Skin of body (tissue), 2 donors: ENCODE results near the gene CTXN1. TPM values are rescaled to one million over a fixed set of nuclear protein-coding genes. Genes with fewer than 3 reads are reported as not detected.
"Not testable (repeated sequence)": the region's sequence is repeated elsewhere in the genome, so short reads cannot be mapped to it uniquely, and the experiment has no call there.

Source experiments
- DNase-seq: peaks from one replicate; lab custom pipeline; 2025; lab: John Stamatoyannopoulos, UW
- total RNA-seq: library from RNA; depleted of rRNA; stranded (reverse); fragments of >200 nt; gene quantifications from one replicate; pipeline ENCODE4 v1.2.3, GENCODE V29; 2014

The CTXN1 gene
- 1.4 TPM for total RNA-seq

DNA sequence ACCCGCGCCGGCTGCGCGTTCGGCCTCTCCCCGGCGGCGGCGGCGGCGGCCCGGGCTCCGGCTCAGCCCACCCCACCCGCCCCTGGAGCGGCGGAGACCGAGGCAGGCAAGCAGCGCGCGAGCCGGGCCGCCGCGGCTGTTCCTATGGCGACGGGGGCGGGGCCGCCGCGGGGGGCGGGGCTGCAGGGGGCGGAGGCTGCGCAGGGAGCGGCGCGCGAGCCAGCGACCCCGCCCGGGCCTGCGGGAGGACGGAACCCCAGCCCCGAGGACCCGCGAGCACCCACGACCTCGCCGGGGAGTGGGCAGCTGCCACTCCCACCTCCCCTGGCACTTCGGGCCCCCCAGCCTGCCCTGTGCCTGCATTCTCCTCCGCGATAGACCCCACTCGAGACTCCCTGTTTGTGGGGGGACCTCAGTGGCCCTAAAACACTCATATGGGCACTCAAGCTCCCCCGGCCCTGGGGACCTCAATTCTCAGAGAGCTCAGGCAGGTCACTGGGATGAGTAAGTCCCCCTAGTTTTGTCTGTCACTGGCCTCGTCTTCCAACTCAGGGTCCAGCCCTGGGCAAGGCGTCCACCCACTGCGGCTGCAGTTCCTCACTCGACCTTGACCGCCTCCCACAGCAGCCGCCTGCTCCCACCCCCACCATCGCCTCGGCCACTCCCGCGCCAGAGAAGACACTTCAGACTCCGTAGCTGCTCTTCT lies at the start of gene CTXN1:
Gene CTXN1, minus strand, starts transcription at position 115 of the 706 bp plus-strand sequence. CDS start 597 bp downstream, outside the sequence.
- DNase-seq, result no peak

DNA sequence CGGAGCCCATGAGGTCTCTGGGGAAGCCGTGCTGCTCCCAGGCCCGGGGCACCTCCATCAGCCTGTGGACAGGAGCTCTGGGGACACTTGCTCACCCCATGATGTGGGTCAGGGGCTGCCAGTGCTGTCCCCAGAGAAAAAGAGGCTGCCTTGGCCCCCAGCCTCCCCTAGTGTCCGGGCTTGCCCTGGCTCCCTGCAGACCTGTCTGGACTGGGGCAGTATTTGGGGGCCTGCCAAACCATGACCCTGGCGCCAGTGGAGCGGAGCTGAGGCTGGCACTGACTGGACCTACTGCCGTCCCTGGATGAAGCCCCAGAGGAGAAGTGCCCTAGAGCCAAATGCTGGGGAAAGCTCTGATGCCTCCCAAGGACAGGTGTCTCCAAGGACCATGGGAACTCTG lies 49.1 kb upstream of the CTXN1 start:
- DNase-seq, result no peak

DNA sequence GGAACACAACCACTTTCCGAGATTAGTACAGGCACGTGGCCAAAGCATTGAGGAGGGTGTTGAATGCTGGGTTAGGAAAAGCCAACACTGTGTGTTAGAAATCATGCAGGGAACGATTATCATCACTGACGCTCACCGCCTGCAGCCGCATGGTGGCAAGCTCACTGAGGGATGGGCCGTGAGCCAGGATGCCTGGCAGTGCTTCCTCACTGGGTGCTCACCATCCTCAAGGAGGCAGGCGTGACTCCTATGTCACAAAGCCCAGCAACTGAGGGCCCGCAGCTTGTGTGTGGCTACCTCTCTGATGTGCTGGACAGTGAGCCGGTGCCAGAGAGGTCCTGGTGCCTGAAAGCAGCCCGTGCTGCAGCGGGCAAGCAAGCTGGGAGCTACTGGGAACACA lies 47.9 kb upstream of the CTXN1 start:
- DNase-seq, result no peak

DNA sequence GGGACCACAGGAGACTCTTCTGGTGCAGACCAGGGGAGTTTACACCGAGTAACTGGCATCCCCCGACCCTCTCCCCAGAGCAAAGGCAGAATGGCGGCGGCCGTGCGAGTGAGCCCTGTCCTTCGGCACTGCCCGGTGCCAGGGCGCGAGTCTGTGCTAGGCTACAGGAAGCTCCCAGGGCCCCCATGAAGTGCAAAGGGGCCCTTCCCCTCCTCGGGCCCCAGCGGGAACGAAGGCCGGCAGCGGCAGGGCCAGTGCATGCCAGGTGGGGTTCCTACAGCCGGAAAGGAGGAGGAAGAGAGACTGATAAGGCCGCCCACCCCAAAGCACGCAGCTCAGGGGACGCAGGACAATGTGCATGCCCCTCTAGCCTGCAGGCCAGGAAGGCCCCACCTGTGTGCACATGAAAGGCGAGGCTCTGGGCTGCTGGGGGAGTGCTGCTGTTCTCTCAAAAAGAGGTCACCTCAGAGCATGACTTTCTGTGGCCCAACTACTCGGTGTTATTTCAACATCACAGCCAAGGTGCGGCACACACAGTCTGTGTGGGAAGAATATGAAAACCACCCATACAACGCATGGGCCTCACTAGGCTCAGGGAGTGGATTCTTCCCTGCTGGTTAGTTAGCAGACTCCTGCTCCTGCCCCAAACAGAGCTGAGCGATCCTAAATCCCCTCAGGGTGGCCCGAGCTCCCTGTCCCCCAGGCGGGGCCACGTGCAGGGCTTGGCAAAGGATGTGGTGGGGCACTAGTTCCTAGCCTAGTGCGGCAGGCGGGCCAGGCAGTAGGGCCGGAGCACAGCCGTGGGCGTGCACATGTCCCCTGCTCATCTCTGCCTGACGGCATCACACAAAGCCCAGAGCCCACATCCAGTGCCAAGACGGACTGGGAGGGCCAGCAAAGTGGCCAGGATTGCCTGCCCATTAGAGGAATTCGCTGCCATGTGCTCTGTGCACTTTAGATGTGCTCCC lies 45.9 kb upstream of the CTXN1 start:
- no peak for DNase-seq

DNA sequence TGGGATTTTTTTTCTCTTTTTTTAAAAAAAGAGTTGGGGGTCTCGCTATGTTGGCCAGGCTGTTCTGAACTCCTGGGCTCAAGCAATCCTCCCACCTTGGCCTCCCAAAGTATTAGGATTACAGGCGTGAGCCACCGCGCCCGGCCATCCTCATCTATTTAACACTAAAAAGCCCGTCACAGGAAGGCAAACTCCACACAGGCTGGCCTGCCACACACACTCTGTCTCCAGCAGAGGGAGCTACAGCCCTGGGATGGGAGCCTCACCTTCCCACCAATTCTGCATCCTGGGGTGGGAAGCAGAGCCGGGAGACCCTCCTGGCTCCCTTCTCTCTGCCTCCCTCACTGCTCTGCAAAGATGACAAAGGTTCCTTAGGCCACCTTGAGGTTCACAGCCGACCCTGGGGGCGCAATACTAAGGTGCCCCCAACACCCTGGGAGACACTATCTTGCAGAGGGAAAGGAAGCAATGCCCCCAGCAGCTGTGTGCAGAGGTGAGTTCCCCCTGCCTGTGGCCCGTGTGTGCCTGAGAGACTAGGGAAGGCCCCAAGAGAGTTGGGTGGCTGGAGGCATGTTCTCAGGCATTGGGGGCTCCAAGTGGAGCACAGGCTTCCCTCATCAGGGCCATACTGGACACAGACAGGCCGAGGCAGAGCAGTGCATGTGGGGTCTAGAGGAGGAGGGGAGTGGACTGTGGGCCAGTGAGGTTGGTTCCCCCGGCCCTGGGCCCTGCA lies 44.9 kb upstream of the CTXN1 start:
- DNase-seq, result no peak

DNA sequence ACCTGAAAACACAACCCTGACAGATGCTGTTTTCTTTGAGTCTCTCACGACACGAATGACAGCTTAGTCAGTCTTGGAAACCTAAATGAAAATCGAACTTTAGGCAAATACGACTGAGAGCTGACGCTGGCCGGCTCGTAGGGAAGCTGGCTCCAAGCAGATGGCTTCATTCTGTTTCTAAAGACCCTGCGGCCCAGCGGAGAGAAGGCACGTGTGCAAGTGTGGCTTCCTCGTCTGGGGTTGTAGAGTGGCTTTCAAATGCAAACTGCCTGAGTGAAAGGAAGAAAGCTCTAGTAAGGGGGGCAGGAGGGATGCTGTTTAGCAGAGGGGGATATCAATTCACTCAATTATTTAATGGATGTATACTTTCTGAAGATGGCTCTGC lies 43.6 kb upstream of the CTXN1 start:
- no peak for DNase-seq

DNA sequence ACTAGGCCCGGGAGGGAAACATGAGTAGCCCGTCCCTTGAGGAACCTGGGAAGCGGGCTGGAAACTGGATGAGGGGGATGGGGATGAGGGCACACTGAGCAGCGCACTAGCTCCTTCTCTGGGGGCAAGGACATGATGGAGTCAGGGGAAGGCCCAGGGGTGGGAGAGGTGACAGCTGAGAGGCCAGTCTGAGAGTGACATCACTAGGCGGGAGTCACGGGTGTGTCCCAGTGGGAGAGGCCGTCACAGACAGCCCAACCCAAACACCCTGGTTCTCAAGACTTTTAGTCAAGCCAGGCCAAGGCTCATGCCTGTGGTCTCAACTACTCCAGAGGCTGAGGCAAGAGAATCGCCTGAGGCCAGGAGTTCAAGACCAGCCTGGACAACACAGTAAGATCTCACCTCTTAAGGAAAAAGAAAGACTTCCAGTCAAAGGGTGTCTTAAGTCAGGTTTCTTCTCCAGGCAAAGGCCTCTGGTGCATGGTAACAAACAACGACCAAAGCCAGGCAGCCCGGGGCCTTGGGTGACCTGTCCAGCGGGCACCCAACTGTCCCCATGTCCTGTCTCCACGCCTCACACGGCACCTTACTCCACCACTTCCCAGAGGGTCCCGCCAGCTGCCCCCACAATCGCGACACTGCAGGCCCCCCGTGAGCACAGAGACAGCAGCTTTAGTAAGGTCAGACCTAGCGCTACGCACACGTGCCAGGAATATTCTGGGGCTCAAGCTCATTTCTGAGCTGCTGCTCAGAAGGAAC lies 43.0 kb upstream of the CTXN1 start:
- no peak for DNase-seq

DNA sequence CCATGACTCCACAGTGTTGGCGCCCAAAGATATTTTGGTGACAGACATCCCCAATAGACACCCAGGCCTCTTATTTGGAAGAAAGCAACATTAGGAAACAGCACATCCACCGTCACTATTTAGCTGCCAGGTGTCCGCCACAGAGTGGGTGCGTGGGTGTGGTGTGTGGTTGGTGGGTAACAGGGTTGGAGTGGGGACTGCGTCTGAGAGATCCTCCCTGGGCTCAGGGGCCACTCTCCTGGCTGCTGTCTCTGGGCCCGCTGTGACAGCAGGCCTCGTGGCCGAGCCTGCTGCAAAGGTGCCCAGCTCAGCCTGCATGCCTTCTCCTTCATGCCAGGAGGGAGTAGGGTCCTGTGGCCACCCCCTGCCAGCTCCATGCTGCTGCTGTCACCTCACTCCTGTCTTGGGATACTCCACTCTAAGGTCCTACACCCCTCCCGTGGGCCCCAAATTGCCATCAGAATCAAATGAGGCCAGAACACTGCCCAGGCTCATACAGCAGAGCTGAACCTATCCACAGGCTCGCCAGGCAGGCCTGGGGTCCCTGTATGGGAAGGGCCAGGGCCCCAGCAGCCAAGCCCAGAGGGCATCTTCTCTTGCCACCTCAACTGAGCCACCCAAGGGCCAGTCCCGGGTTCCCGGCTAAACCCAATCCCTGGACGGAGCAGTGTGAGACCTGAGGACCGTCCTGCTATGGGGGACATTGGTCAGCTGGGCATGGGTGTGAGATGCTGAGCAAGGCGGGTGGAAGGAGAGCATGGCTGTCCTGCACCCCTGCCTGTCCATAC lies 42.3 kb upstream of the CTXN1 start:
- DNase-seq, result no peak

DNA sequence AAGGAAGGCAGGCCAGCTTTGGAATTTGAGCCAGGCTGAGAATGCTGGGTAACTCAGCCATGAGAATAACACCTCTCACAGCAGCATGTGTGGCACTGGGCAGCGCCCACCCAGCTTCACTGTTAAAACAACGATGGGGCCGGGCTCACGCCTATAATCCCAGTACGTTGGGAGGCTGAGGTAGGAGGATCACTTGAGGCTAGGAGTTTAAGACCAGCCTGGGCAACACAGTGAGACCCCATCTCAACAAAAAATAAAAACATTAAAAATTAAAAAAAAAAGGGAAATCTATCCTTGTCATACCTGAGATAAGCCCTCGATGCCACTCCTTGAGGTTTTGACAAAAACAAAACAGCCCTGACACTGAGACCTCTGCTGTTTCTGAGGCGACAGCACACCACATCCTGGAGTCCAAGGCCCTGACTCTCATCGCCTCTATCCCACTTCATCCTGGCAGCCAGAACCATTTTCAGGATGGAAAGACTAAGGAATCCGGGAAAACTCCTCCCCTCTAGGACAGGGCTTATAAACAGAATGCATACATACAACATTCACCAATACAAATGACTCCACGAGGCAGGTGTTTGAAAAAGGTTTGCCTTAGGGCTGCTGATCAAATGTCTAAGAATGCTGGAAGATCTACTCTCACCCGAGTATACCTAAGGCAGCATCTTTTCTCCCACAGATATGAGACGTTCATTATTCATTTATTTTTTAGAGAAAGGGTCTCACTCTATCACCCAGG lies 40.2 kb upstream of the CTXN1 start:
- no peak for DNase-seq

DNA sequence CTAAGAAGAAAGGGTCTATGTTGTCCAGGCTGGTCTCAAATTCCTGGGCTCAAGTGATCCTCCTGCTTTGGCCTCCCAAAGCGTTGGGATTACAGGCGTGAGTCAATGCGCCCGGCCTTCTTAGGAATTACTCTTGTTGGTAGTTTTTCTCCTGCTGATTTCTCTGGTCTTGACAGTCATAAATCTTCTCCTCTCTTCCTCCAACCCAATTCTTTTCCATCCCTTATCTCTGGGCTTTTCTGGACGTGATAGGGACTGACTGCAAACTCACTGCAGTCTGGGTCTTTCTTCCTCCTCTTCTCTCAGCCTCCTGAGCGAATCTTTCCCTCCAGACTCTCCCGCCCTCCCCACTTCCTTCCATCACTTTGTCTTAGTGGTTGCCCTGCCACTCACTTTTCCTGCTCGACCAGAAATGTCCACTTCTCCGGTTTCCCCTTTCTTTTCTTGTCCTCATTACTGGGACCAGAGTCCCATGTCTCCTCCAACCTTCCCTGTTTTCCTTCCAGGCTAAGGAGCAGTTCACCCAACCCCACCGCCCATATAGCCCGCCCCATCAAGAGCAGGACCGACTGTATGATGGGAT lies 39.4 kb upstream of the CTXN1 start:
- DNase-seq, result no peak

DNA sequence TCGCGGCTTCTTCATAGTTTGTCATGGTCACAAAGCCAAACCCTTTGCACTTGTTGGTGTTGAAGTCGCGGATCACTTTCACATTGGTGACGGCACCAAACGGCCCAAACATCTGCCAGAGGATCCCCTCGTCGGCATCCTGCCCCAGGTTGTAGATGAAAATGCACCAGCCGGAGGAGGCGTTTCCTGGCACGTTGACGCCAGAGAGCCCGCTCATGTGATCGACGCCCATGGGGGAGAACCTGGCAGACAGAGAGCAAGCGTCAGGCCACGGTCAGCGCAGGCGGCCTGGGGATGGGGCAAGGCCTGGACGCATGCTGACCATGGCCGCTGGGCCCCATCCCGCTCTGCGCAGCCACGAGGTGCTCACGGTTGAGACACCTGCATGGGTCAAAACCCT lies 37.6 kb upstream of the CTXN1 start:
- no peak for DNase-seq

DNA sequence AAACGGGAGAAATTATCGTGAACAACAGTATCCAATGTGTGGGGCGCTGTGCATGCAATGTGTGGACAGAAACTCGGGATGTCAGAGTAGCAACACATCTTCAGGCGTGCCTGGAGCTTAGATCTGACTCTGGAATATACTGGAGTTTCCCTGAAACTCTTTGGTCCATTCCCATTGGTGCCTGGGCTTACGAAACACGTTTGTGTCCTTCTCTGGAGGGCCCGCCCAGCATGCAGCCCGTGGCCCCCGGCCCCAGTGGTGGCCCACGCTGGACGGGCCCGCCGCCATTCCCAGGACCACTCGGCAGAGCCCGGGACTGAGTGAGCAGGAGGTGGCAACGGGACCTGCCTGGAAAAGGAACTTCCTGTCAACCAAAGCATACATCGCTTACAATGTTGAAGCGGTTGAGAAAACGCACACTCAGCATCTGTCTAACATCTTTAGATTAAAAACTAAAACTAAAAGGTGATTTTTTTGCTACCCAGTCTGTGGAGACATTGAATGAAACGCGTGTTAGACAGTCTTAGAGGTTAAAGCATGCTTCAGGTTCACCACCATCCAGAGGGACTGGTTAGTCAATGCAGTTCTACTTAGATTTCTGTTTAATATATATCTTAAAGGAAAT lies 36.8 kb upstream of the CTXN1 start:
- DNase-seq, result no peak

DNA sequence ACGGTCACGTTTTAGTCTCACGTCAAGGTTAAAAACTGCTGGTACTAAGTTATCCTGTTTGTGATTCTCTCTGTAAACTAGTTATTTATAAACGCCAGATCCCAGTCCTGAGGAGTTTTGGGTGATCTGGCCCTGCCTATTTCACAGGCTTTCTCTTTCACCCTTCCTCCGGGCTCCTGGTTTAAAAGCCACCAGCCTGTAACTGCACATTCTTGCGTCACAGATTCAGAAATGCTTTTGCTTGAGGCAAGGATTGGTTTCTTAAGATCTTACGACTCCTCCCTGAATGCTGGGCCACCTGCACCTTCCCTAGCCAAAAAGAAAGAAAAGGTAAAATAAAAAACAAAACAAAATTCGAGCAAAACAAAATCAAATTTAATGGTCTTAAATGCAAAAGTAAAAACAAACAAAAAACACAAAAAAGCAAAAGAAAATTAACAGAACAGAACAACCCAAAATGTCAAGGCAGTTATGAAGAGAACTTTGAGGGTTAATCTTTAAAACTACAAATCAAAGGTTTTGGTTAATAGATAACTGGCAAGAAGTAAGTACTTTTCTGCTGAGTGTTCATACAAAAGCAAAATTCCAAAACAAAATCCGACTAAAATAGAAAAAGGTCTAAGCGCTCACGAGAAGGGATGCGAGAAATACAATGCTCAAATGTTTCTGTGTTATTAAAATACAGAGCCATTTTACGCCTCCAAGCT lies 36.1 kb upstream of the CTXN1 start:
- DNase-seq, result no peak

DNA sequence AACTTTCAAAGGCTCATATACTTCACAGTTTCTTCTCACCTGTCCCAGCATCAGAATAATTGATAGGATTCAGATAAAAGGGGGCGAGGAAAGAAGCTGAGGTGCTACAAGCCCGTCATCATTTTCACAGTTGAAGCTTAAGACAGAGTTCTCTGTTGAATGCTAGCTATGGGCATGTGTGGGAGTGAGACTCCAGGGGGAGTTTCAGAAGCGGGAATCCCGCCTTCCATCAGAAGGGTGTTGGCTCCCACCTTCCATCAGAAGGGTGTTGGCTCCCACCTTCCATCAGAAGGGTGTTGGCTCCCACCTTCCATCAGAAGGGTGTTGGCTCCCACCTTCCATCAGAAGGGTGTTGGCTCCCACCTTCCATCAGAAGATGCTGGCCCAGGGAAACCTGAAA lies 35.1 kb upstream of the CTXN1 start:
- DNase-seq, result not testable (repeated sequence)

DNA sequence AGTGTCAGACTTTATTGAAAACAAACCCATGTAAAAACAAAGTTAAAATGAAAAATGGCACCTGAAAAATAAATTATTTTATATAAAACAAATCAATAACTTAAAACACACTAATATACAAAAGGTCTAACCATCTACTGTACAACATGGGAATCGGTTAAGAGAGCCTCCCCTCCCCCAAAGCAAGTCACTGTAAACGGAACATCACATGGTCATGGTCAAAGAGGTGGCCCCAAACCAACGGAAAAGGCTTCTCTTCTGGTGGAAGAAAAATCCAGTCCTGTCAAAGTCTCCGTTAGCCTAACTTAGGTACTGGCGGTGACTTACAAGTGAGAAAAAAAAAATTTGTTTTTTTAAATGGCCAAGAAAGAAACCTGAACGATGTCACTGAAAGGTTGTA lies 33.3 kb upstream of the CTXN1 start:
- DNase-seq, result no peak

DNA sequence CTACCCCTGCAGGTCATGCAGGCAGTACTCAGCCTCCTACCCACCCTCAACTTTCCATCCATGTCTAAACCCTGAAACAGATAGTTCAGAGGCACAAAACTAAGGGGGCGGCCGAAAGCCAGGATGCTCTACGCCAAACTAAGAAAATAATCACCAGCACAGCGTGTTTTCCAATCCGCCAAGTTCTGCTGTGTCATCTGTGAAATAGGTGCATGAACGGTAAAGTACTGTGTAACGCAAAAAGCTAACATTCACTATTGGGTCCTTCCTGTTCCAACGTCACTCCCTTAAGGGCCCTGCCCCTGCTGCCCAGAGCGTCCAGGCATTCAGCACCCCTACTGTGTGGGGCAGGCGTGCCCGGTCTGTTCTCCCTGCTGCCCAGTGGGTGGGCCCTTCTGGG lies 29.8 kb upstream of the CTXN1 start:
- DNase-seq, result no peak

DNA sequence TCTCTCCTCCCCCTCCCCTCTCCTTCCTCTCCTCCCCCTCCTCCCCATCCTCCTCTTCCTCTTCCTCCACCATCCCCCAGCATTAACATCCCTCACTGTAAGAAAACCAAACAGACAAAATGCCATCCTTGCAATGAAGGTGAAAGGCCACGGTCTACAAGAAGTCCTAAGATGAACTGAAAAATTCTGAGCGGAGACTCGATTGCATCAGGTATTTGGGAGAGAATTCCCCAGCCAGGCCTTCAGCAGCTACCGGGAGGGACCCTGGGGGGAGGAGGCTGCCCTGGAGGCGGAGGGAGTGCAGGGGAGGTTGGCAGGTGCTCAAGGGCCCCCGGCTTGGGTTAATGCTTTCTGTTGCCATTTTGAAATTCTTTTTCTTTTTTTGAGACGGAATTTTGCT lies 27.6 kb upstream of the CTXN1 start:
- no peak for DNase-seq

DNA sequence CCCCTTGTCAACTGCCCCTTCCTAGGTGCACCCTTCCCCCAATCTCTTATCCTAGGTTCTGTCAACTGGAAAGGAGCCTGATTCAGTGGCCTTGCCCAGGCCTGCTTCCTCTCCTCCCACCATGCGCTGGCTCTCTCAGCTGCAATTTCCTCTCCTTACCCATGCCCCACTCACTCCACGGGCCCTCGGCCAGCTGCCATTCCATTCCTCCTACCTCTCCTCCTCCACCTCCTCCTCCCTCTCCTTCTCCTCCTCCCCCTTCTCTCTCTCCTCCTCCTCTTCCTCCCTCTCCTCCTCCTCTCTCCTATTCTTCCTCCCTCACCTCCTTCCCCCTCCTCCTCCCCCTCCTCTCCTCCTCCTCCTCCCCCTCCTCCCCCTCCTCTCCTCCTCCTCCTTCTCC lies 27.1 kb upstream of the CTXN1 start:
- DNase-seq, result no peak
